ENCODE results near the gene HRH3.

HRH3 gene

DNA sequence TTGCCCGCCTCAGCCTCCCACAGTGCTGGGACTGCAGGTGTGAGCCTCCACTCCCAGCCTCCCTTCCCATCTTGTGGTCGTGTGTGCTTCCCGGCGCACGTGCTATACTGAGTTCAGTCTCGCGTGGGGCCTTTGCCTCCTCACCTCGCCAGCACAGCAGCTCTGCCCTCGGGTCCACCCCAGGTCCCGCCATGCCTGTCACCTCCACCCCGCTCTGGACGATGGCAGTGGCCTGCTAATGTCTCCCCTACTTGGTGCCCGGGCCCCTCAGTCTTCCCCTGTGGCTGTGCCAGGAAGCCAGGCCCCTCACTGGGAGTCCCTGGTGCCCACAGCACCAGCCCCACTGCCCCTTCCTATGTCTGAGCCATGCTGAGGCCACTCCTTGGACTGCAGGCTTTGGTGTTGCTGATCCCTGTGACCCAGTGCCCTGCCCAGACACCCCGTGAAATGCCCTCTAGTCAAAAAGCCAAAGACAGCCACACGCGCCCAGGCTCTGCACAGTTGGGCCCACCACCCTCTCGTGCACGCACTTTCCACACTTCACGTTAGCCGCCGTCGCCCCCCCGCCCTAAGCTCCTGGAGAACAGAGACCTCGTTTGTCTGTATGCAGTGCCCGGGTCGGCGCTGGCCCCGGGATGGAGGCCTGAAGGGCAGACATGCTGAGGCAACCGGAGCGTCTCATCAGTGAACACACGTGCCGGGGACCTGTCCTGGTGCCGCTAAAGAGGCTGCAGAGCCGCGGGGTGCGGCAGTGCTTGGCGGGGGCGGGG, 14.3 kb downstream of the HRH3 start:
- H3K4me3 ChIP-seq = no peak overlapping the region

DNA sequence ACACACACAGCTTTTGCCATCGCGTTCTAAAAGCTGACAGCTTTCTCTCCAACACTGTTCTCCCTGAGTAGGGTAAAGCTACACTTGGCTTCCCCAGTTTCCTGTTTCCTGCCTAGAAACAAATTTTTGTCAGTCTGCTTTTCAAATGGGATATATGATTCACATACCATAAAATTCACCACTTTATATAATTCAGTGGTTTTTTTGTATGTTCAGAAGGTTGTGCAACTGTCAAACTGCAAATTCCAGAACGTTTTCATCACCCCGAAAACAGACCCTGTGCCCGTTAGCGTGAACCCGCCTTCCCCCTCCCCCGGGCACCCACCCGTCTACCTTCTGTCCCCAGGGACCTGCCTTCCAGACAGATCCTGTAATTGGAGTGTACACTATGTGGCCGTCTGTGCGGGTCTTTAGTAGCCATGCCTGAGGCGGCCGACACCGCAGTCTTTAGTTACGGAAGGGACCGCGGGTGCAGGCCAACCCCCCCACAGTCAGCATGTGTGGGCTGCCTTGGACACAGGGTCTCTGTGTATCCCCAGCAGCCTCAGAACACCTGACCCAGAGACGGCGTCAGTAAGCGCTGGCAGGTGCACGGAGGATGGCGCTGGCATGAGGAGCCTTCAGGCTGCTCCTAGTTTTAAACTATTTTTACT, 16.6 kb downstream of the HRH3 start:
- no peak overlapping the region for H3K27ac ChIP-seq
- no peak overlapping the region for H3K4me3 ChIP-seq

More for the DNA sequence above, 14.3 kb downstream of the HRH3 start:
- H3K27ac ChIP-seq = no peak overlapping the region

DNA sequence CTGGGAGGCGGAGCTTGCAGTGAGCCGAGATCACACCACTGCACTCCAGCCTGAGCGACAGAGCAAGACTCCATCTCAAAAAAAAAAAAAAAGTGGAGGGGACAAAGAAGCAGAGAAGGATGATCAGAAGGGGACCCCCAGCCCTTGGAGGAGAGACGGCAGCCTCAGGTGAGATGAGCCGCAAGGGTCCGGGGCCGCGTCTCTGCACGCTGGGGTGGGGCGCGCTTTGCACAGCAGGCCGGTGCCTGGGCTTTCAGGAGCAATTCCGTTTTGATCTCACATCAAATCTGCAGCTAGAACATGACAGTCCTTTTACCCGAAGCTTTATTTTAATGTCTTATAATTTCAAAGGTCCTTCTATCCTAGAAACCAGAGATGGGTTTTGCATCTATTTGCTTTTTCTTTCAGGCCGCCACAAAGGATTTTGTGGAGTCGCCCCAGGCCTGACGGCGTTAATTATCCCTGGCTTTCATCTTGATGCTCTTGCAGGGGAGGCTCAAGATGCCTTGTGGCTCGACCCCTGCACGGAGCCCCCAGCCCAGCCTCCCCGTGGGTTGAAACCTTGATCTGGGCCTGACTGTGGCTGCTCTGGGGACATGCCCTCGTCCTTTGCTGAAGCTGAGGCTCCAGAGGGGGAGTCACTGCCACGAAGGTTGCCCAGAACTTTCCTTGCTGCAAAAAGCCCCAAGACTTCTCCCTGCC, 17.3 kb downstream of the HRH3 start:
- Histone ChIP-seq H3K27ac (no peak overlapping the region), H3K4me3 (no peak overlapping the region)

DNA sequence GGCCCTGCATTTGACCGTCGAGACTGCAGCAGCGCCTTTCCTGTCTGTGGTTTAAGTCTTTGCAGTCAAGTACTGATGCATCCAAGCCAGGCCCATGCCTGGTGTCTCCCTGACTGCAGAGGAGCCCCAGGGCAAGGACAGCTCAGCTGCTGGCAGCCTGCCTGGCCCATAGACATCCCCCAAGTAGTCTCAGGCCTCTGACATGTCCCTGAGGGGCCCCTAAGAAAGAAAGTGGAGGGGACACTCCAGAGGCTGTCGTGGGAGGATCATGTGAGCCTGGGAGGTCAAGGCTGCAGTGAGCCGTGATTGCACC, 18.0 kb downstream of the HRH3 start:
- Histone ChIP-seq H3K4me3 (no peak overlapping the region), H3K27ac (no peak overlapping the region)

DNA sequence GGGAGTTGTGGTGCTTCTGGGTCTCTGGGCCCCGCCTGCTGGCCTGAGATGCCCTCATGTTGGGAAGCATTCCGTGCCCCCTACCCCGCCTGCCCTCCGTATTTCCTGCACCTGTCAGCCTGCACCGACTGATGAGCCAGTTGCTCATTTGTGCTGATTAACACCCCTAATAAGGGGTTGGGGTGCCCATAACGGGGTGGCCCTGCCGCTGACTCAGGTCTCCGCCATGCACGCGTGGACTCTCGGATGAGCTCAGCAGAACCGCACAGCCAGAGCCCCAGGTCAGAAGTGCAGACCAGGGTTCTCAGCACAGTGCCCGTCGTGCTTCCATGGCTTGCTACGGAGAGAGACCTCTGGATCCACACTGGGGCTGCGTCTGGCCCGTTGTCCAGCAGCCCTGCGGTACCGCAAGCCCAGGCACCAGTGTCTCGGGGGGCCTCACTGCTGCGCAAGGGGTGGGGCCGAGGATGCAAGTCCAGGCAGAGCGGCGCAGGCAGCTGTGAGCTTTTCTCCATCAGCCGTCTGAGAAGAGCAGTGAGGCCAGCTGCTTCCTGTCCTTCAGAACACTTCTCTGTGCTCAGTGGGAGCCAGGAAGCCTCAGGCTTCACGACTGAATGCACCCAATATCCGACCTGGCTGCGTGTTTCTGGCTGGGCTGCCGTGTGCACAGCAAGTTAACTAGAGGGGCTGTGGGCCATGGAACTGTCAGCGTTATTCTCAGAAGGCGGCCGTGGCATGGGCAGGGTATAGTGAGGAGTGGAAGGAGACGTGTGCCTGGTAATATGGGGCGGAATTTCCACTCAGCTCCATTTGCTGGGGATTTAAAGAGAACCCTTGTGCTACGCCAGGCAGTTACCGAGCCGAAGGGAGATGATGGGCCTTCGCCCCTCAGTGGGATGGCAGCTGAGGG, 18.6 kb downstream of the HRH3 start:
- Histone ChIP-seq H3K4me3 (no peak overlapping the region), H3K27ac (no peak overlapping the region)

DNA sequence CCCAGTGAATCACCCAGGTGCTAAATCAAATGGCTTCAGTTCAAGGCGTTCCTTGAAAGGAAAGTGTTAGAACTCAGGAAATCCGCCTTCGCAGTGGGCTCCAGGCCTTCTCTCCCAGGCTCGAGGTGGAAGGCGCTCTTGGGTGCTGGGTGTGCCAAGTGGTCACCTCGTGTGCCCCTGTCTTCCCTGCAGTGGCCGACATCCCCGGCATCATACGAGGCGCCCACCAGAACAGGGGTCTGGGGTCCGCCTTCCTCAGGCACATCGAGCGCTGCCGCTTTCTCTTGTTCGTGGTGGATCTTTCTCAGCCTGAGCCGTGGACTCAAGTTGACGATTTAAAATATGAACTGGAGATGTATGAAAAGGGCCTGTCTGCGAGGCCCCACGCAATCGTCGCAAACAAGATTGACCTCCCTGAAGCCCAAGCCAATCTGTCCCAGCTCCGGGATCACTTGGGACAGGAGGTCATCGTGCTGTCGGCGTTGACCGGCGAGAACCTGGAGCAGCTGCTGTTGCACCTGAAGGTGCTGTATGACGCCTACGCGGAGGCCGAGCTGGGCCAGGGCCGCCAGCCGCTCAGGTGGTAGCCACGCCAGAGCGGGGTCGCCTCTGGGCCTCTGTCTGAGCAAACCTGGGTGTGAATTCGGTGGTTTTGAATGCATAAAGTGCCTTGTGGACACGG, 19.4 kb downstream of the HRH3 start:
- no peak overlapping the region for H3K27ac ChIP-seq
- H3K4me3 ChIP-seq = no peak overlapping the region

DNA sequence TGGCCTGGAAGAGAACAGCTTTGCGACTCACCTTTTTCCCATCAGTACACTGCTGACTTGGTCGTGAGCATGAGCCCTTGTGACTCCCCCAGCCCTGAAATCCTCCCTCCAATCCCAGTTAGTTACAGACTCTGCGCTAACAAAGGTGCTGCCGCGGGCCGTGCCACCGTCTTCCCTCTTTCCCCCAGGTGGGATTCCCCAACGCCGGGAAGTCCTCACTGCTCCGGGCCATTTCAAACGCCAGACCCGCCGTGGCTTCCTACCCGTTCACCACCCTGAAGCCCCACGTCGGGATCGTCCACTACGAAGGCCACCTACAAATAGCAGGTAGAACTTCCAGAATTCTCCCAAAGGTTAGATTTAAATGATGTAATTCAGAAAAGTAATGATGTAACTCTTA, 21.1 kb downstream of the HRH3 start:
- Histone ChIP-seq H3K4me3 (no peak overlapping the region), H3K27ac (no peak overlapping the region)

DNA sequence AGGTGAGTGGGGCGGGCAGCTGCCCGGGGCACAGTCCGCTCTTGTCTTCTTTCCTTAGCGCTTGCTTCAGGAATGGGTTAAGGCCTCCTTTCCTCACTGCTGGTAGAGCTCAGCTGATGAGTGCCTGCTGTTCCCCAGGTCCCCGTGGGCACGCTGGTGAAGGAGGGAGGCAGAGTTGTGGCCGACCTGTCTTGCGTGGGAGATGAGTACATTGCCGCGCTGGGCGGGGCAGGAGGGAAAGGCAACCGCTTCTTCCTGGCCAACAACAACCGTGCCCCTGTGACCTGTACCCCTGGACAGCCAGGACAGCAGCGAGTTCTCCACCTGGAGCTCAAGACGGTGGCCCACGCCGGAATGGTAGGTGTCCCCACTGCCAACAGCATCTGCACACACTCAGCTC, 21.6 kb downstream of the HRH3 start:
- H3K4me3 ChIP-seq = no peak overlapping the region
- no peak overlapping the region for H3K27ac ChIP-seq

DNA sequence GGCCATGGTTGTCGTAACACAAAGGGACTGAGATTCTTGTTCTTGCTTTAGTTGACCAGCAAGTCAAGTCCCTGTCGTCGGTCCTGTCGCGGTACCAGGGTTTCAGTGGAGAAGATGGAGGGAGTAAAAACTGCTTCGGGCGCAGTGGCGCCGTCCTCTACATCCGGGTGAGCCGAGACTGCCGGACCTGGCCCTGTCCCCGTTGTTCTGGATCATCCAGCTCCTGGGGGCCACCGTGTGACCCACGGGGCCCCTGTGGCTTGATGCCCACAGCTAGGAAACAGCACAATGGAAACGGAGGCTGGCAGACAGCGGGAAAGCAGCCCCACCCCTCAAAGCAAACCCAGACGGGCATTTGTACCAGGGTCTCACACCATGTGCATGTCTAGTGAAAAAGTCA, 22.3 kb downstream of the HRH3 start:
- H3K4me3 ChIP-seq = no peak overlapping the region
- no peak overlapping the region for H3K27ac ChIP-seq

DNA sequence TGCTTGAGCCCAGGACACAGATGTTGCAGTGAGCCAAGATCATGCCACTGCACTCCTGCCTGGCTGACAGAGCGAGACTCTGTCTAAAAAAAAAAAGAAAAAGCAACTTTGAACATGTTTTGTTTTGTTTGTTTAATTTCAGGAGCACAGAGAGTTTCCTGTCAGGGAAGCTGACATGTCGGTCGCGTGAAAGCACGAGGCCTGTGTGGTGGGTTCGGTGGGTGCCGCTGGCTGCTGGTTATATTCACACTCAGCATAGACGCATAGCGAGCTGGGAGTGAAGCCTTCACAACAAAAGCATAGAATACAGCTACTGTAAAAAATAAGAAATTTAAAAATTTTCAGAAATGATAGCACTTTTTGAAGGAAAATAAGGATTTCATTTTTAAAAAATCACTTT, 22.8 kb downstream of the HRH3 start:
- Histone ChIP-seq H3K4me3 (no peak overlapping the region), H3K27ac (no peak overlapping the region)

DNA sequence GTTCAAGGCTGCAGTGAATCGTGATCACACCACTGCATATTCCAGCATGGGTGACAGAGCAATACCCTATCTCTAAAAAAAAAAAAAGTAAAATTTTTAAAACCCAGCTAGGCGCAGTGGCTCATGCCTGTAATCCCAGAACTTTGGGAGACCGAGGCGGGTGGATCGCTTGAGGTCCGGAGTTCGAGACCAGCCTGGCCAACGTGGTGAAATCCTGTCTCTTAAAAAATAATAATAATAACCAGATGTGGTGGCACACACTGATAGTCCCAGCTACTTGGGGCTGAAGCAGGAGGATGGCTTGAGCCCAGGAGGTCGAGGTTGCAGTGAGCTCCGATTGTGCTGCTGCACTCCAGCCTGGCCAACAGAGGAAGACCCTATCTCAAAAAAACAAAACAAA, 23.8 kb downstream of the HRH3 start:
- no peak overlapping the region for H3K4me3 ChIP-seq
- no peak overlapping the region for H3K27ac ChIP-seq

DNA sequence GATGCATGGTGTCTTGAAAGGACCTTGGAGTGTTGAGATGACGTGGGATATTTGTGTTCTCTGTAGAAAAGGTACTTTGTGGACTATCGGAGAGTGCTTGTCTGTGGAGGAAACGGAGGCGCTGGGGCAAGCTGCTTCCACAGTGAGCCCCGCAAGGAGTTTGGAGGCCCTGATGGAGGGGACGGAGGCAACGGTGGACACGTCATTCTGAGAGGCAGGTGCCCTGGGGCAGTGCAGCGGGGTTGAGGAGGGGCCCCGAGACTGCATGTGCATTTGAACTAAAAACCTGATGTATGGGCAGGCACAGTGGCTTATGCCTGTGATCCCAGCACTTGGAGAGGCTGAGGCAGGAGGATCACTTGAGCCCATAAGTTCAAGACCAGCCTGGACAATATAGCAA, 24.3 kb downstream of the HRH3 start:
- no peak overlapping the region for H3K27ac ChIP-seq
- no peak overlapping the region for H3K4me3 ChIP-seq

DNA sequence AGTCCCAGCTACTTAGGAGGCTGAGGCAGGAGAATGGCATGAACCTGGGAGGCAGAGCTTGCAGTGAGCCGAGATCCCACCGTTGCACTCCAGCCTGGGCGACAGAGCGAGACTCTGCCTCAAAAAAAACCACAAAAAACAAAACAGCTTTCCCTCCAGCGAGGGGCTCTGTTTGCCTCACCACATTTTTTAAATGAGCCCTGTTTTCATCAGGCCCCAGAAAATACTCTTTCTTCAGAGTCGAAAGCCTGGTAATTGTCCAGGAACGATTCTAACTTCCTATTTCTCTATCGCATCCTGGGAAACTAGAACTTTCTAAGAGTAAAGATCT, 25.0 kb downstream of the HRH3 start:
- H3K4me3 ChIP-seq = no peak overlapping the region
- H3K27ac ChIP-seq = no peak overlapping the region

DNA sequence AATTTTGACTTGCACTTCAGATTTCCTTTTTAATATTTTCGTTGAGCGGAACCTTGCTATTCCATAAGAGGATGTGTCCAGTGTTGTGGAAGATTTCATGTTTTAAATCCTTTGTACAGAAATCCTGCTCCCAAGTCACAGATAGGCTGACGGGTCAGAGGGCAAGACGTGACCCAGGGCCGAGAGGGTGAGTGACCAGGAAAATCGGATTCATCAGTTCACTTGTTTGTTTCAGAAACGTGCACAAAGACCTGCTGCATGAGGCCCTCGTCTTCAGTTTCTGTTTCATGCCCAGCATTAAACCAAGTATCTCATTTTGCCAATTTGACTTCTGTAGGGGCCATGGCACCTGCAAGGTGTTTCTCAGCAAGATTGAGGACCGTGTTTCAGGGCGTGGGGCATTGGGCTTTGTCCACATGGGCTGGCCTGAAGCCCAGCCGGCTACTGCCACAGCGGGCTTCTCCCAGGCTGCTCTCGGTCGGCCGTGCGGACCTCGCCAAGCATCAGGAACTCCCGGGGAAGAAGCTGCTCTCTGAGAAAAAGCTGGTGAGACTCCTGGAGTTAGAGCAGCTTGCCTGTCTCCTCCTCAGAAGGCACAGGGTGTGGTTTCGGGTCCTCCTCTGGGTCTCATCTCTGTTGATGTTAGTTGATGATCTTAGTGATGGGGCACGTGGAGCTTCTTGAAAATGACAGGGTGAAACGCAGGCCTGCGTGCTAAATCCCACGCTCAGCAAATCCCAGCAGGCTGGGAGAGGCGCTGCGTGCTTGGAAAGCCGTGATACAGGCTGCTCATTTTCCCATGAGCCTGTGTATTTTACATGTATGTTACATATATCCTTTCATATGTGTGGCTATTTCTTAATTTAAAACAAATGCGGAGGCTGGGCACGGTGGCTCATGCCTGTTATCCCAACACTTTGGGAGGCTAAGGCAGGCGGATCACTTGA, 26.7 kb downstream of the HRH3 start:
- Histone ChIP-seq H3K4me3 (no peak overlapping the region), H3K27ac (no peak overlapping the region)

DNA sequence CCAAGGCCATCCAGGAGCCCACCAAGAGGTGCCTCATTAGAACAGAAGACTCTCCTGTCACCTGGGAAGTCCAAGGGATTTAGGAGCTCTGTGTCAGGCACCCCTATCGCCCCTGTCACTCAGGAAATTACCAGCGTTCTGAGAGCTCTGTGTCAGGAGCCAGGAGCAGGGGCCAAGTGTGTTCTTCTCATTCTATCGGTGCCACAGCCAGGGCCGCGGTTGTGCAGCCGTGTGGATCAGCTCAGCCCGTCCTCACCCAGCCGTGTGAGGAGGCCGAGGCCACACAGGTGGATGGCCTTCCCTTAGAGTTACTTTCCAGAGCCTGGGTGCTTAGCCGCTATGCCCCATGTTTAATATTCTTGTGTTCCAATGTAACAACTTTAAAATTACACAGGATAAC, 27.4 kb downstream of the HRH3 start:
- H3K27ac ChIP-seq = no peak overlapping the region
- H3K4me3 ChIP-seq = no peak overlapping the region

DNA sequence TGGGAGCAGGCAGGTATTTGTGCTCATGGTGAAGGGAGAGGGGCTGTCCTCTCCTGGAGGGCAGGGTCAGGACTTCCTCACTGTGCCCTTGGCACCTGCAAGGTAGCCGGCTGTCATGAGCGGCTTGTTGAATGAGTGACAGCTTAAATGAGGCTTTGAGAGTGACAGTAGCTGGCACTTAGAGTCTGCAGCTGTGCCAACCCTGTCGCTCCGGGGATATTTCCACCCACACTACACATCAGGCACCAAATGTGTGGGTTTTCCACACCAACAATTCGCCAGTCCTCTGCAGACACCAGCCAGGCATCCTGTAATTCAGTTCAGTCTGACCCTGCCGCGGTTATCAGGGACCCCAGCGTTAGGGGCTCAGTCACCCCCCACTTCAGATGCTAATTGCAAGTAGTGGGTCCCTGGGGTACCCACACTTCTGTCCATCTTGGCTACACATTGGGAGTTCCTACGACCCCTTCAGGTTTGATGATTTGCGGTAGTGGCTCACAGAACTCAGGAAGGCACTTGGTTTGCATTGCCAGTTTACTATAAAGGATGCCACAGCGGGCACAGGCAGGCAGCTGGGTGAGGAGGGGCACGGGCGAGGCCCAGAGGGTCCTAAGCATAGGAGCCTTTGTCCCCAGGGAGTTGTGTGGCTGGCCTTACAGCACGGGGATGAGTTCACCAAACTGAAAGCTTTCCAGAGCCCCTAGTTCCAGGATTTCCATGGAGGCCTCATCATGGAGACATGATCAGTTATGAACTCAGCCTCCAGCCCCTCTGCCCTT, 28.1 kb downstream of the HRH3 start:
- Histone ChIP-seq H3K4me3 (no peak overlapping the region), H3K27ac (no peak overlapping the region)

DNA sequence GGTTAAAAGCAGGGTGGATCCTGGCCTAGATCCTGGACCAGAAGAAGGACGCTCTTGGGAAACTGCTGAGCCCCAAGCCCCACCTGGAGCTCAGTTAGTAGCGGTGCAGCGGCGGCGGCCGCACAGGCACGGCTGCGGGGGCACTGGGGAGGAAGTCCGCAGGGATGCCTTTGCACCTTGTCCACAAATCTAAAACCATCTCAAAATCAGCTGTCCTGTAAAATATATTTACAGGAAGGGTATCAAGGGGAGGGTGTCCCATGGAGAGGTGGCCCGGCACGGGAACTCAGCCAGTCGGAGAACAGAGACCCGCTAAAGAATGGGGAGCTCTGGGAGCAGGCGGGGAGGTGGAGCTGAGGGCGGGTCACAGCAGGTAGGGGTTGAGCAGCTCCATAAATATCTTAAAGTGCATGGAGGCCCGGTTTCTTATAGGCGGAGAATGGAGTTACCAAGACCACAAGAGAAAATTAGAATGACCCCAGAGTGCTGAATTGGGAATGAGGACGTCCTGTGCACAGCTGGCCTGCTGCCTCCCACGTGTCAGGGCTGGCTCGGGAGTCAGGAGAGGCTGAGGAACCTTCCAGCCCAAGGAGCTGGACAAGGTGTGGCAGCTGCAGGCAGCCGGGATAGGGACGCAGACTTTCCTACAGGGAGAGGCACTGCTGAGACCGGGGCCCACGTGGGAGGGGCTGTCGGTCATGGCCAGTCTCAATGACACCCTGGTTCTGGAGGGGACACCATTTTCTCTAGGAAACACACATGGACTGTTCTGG, 29.3 kb downstream of the HRH3 start:
- Histone ChIP-seq H3K4me3 (no peak overlapping the region), H3K27ac (no peak overlapping the region)

Data from skin epidermis (tissue), 12 donors.